ENCODE data around the gene PCNX1. TPM values are rescaled to one million over a fixed set of nuclear protein-coding genes. Genes with fewer than 3 reads are reported as not detected.

Gene PCNX1
- total RNA-seq, 1 experiment from 2014 or later, result 48.0 TPM

- no peak overlapping the region for H3K9ac ChIP-seq (ENCODE audit: extremely low read depth, insufficient read length, low read length)
- no peak overlapping the region for H3K4me2 ChIP-seq (ENCODE audit: insufficient read depth, insufficient read length, low read length)
- H3K27ac ChIP-seq (ENCODE audit: insufficient read length, low read depth, low read length), result no peak overlapping the region
- no peak overlapping the region for H2BK12ac ChIP-seq (ENCODE audit: insufficient read length, low read depth, low read length)
- no peak overlapping the region for H3K18ac ChIP-seq (ENCODE audit: insufficient read length, low read depth, low read length)
- no peak overlapping the region for H4K5ac ChIP-seq (ENCODE audit: insufficient read length, low read depth, low read length)
- no peaks in the 10 kb centered on the region for H3K79me2 ChIP-seq (ENCODE audit: insufficient read depth, low read length)
- H3K56ac ChIP-seq (ENCODE audit: insufficient read length, low read depth, low read length), result no peak overlapping the region
- no peak for DNase-seq
- no CpG with 5 or more reads among the region's 5 CpGs for WGBS (ENCODE audit: extremely low coverage, insufficient read length, low lambda C conversion rate)
- H4K20me1 ChIP-seq (ENCODE audit: control insufficient read depth, insufficient read depth, insufficient read length), result no peaks in the 10 kb centered on the region
- H3K27me3 ChIP-seq (ENCODE audit: insufficient read depth, low read length), result no peaks in the 10 kb centered on the region
- H3K23me2 ChIP-seq (ENCODE audit: insufficient read length, low read depth, low read length, poor library complexity, severe bottlenecking), result no peaks in the 10 kb centered on the region
- H3K4ac ChIP-seq (ENCODE audit: low read depth, low read length), result no peak overlapping the region
- H2BK15ac ChIP-seq (ENCODE audit: low read depth, low read length), result no peak overlapping the region
- H3K23ac ChIP-seq (ENCODE audit: insufficient read length, low read depth, low read length), result no peak overlapping the region
- H4K8ac ChIP-seq (replicated peaks; ENCODE audit: insufficient read length, low read depth, low read length), result no peak overlapping the region
- Mint-ChIP-seq H3K27ac (no peak overlapping the region), H3K36me3 (ENCODE audit: insufficient read depth in 1 of 3, low read depth in 3 of 3) (no peaks in the 10 kb centered on the region), H3K27me3 (ENCODE audit: low read depth) (no peaks in the 10 kb centered on the region), H3K9me3 (no peaks in the 10 kb centered on the region), H3K4me3 (no peak overlapping the region), H3K4me1 (peaks cover 13 to 14% of the 10 kb centered on the region in 2 experiments)
- no peak overlapping the region for H3T11ph ChIP-seq (ENCODE audit: low read length)
- H3K4me1 ChIP-seq (ENCODE audit: insufficient read depth, low read length), result no peaks in the 10 kb centered on the region
- H4K91ac ChIP-seq (ENCODE audit: insufficient read length, low read depth, low read length), result no peak overlapping the region
- no peaks in the 10 kb centered on the region for H3K9me3 ChIP-seq (ENCODE audit: control insufficient read depth, low read depth, low read length)
- H2BK120ac ChIP-seq (ENCODE audit: low read depth, low read length, poor library complexity, severe bottlenecking), result no peak overlapping the region
- H2AFZ ChIP-seq (ENCODE audit: low read length), result no peak overlapping the region
- H3K79me1 ChIP-seq (ENCODE audit: insufficient read depth, low read depth, low read length, poor library complexity, severe bottlenecking), result no peaks in the 10 kb centered on the region
- TF ChIP-seq CTCF (conservative IDR thresholded peaks at IDR 0.05), result no peak
- H2BK20ac ChIP-seq (ENCODE audit: low read depth, low read length, poor library complexity, severe bottlenecking), result no peak overlapping the region
- H2AK5ac ChIP-seq (ENCODE audit: insufficient read length, low read length), result no peak overlapping the region
- no peak overlapping the region for H2BK5ac ChIP-seq (ENCODE audit: insufficient read length, low read length)
- H3K14ac ChIP-seq (ENCODE audit: insufficient read depth, low read length), result no peak overlapping the region
These were observed 13.4 kb upstream of the PCNX1 start for GRCh38 chr14:70893858-70894291.

All from H9 (cell line).